K562 (cell line): ENCODE data around the gene SAMD4A. TPM values are rescaled to one million over a fixed set of nuclear protein-coding genes. Genes with fewer than 3 reads are reported as not detected.

Experiments used
- ATAC-seq: fragments of 200-7000 bp; cut with Tn5 transposase; 3 replicates; pipeline ENCODE4 v1.9.1; 2020; ENCODE audit warnings: moderate library complexity
- BruUV-seq: library from RNA; stranded (reverse); fragments of 400-500 nt; replicated peaks from 2 replicates; lab custom pipeline; 2021; lab: Mats Ljungman, UMichigan
- CTCF ChIA-PET: fragments of 300-600 bp; formaldehyde crosslinking; extraction: SDS; loops from one replicate; lab custom pipeline; 2021; ENCODE audit warnings: low intra/inter-chr PET ratio; lab: Yijun Ruan, JAX
- POLR2A ChIA-PET: fragments of 300-600, 350-650 bp; sonication (Branson Sonifier 250); formaldehyde crosslinking; extraction: SDS; loops from one replicate; lab custom pipeline; 2021; ENCODE audit warnings: antibody characterized with exemption, inconsistent platforms; lab: Yijun Ruan, JAX
- DNase-seq, 4 experiments: peaks; one replicate each; pipeline versions ENCODE4 v3.0.0 to v3.0.0-alpha.2; 2011 to 2018; ENCODE audit warnings: low spot score in 3 of 4, mixed read lengths in 3 of 4; ENCODE audit errors: extremely low read depth in 1 of 4
- FAIRE-seq: peaks from 2 replicates; lab custom pipeline; 2011; peaks lifted over from hg19 to GRCh38; lab: Jason Lieb, UNC
- H2AFZ ChIP-seq: 2 replicates; pipeline ENCODE4 v1.6.0; 2011; ENCODE audit warnings: low read depth, low read length, control low read depth, inconsistent platforms
- H3K27ac ChIP-seq: fragments of 200-600 bp; 3 replicates; pipeline ENCODE4 v1.8.0; 2011; ENCODE audit warnings: low read depth, mild to moderate bottlenecking, control low read depth, inconsistent platforms, low read length, moderate library complexity, mixed read lengths; ENCODE audit errors: extremely low read depth
- H3K27me3 ChIP-seq, 2 experiments: fragments of 300-600 bp in 1 of 2; 2 replicates in 1 of 2; 3 replicates in 1 of 2; pipeline versions ENCODE4 v1.6.0 to v1.8.0; 2011; ENCODE audit warnings: inconsistent platforms in 2 of 2, low read length in 2 of 2, mild to moderate bottlenecking in 1 of 2, mixed read lengths in 1 of 2, moderate library complexity in 1 of 2; ENCODE audit not compliant: control insufficient read depth in 2 of 2, insufficient read depth in 2 of 2
- H3K36me3 ChIP-seq: fragments of 300-600 bp; 3 replicates; pipeline ENCODE4 v1.8.0; 2011; ENCODE audit warnings: mild to moderate bottlenecking, low read length, inconsistent platforms; ENCODE audit not compliant: control insufficient read depth, insufficient read depth
- H3K4me1 ChIP-seq, 2 experiments: fragments of 200-600 bp in 1 of 2; replicated peaks in 1 of 2; 2 replicates in 1 of 2; 3 replicates in 1 of 2; pipeline versions ENCODE4 v1.5.1 to v1.8.0; 2011; ENCODE audit warnings: inconsistent platforms in 2 of 2, low read length in 2 of 2, mild to moderate bottlenecking in 1 of 2, mixed read lengths in 1 of 2, moderate library complexity in 1 of 2; ENCODE audit not compliant: control insufficient read depth in 2 of 2, insufficient read depth in 2 of 2
- H3K4me2 ChIP-seq: 2 replicates; pipeline ENCODE4 v1.6.1; 2011; ENCODE audit warnings: low read length, control low read depth, inconsistent platforms, mixed read lengths; ENCODE audit not compliant: insufficient read depth
- H3K4me3 ChIP-seq: fragments of 200-600 bp; sonication (generic), shearing (Covaris generic); 2 replicates; pipeline ENCODE4 v1.5.1; 2016; ENCODE audit warnings: control low read depth, inconsistent platforms
- H3K79me2 ChIP-seq: fragments of 200-600 bp; 3 replicates; pipeline ENCODE4 v1.8.0; 2011; ENCODE audit warnings: low read length, inconsistent platforms; ENCODE audit not compliant: control insufficient read depth, insufficient read depth
- H3K9ac ChIP-seq, 2 experiments: 2 replicates each; pipeline versions ENCODE4 v1.6.0 to v1.6.1; 2011; ENCODE audit warnings: low read depth in 2 of 2, low read length in 2 of 2, control low read depth in 1 of 2, inconsistent platforms in 1 of 2, mild to moderate bottlenecking in 1 of 2, mixed read lengths in 1 of 2; ENCODE audit not compliant: insufficient read depth in 1 of 2
- H3K9me1 ChIP-seq: one replicate; pipeline ENCODE4 v1.6.0; 2011; ENCODE audit warnings: inconsistent platforms, mild to moderate bottlenecking, low read length, moderate library complexity; ENCODE audit not compliant: control insufficient read depth, insufficient read depth
- H3K9me3 ChIP-seq: replicated peaks from 2 replicates; pipeline ENCODE4 v1.5.1; 2011; ENCODE audit warnings: low read depth, low read length, inconsistent platforms; ENCODE audit not compliant: control insufficient read depth, insufficient read depth
- H4K20me1 ChIP-seq: replicated peaks from 2 replicates; pipeline ENCODE4 v1.6.1; 2011; ENCODE audit warnings: low read length, inconsistent platforms, mixed read lengths; ENCODE audit not compliant: control insufficient read depth, insufficient read depth
- DLX4 ChIP-seq: fragments of 250-450 bp; sonication (Bioruptor Pico); IDR thresholded peaks from 2 replicates; pipeline ENCODE4 v1.6.1; 2021; ENCODE audit warnings: mild to moderate bottlenecking
- MCM7 ChIP-seq, 2 experiments: fragments of 450-650 bp; IDR thresholded peaks; 2 replicates each; pipeline ENCODE4 v1.6.1; 2016 to 2018
- POLR2AphosphoS2 ChIP-seq: IDR thresholded peaks from 2 replicates; pipeline ENCODE4 v1.6.1; 2012; ENCODE audit warnings: low read length, improper control_type of control experiment
- SP1 ChIP-seq: sonication (generic); formaldehyde crosslinking; IDR thresholded peaks from 2 replicates; pipeline ENCODE4 v1.8.1; 2022; ENCODE audit warnings: mild to moderate bottlenecking, missing genetic modification reagents
- TOE1 ChIP-seq, 2 experiments: fragments of 450-650 bp in 1 of 2; sonication (generic) in 1 of 2; formaldehyde crosslinking in 1 of 2; IDR thresholded peaks; 2 replicates each; pipeline versions ENCODE4 v1.7.1 to v1.8.0; 2016 to 2022; ENCODE audit warnings: borderline replicate concordance in 2 of 2, mild to moderate bottlenecking in 2 of 2, antibody characterized with exemption in 1 of 2, inconsistent platforms in 1 of 2, low read depth in 1 of 2, missing genetic modification reagents in 1 of 2, moderate library complexity in 1 of 2
- ZBTB8A ChIP-seq: fragments of 450-650 bp; IDR thresholded peaks from 2 replicates; pipeline ENCODE4 v1.6.1; 2018; ENCODE audit warnings: mild to moderate bottlenecking, moderate library complexity; ENCODE audit not compliant: partially characterized antibody
- ZNF644 ChIP-seq: fragments of 200-800 bp; sonication (Bioruptor generic); IDR thresholded peaks from 2 replicates; pipeline ENCODE4 v1.6.1; 2016; ENCODE audit warnings: low read depth, missing genetic modification characterization, missing compliant biosample characterization
- WGBS: fragments of 100-300 bp; shearing (Covaris generic); methylation state at CpG from one replicate; pipeline ENCODE4 v1.1.6; 2016; ENCODE audit warnings: low coverage, mixed read lengths; ENCODE audit not compliant: insufficient coverage; ENCODE audit errors: missing lambda C conversion rate; 5-methylcytosine and 5-hydroxymethylcytosine counted together
- in situ Hi-C: fragments of 300-500 bp; cut with MboI; formaldehyde crosslinking; loops from 4 replicates; pipeline ENCODE4 v1.15.0; 2018; ENCODE audit warnings: inconsistent platforms, mixed read lengths
- intact Hi-C: fragments of 100-400 bp; cut with micrococcal nuclease; formaldehyde crosslinking; loops from 2 replicates; pipeline ENCODE4 v1.14.2; 2022
- polyA plus RNA-seq, 8 experiments: library from polyadenylated mRNA; depleted of rRNA in 4 of 8; stranded (reverse) in 5 of 8; unstranded in 3 of 8; fragments of >200 nt; fragmentation: Nextera tagmentation in 2 of 8; fragmentation: Illumina TruSeq in 1 of 8; extraction: Ambion mirVana in 2 of 8; extraction: Trizol in 1 of 8; gene quantifications; 2 replicates each; pipeline versions ENCODE4 v1.2.1 to v1.2.3, GENCODE V29; 2011 to 2014; ENCODE audit warnings: inconsistent platforms in 1 of 8, missing spikeins in 1 of 8
- total RNA-seq, 7 experiments: library from RNA; depleted of rRNA in 6 of 7; stranded (reverse); fragments of >200 nt in 6 of 7; fragmentation: Illumina TruSeq in 2 of 7; extraction: Trizol in 2 of 7; gene quantifications; 2 replicates each; pipeline versions ENCODE4 v1.2.1 to v1.2.3, GENCODE V29; 2011 to 2021; ENCODE audit warnings: low replicate concordance in 1 of 7
- TF ChIP-seq, protein P1 (sequence below): sonication (generic); formaldehyde crosslinking; IDR thresholded peaks from 2 replicates; pipeline ENCODE4 v1.8.0; 2022; ENCODE audit warnings: mild to moderate bottlenecking, missing genetic modification reagents
- TF ChIP-seq, protein P2 (sequence below), 2 experiments: fragments of 450-650 bp; conservative IDR thresholded peaks; 2 replicates each; pipeline ENCODE4 v1.6.1; 2017; ENCODE audit warnings: mild to moderate bottlenecking in 2 of 2, moderate library complexity in 2 of 2

The SAMD4A gene
- total and polyA plus RNA-seq, 9 of the 15 experiments (the other 6 are each of a cell fraction or from before 2014, with no cell fraction given) = 0.66 to 6.8 (median 3.3) TPM

GRCh38 chr14:54643696-54644176 lies 76.8 kb downstream of the SAMD4A start:
- no peak overlapping the region for H3K4me2 ChIP-seq
- in situ Hi-C loops (no loop called here), intact Hi-C loops (loop anchor here (1.0 to 10.0 kb wide), 3 partner anchors 71 to 279 kb away; no protein-coding TSS in a partner anchor)
- H3K36me3 ChIP-seq = no peaks in the 10 kb centered on the region; the same call in 2 of the 3 replicates
- H3K79me2 ChIP-seq = no peaks in the 10 kb centered on the region
- no peak for ATAC-seq
- ChIA-PET POLR2A (no interaction called here), CTCF (interaction anchor here (0.7 kb wide), 1 partner anchor 79 kb away, joined by 3 read pairs; no protein-coding TSS in a partner anchor)
- H2AFZ ChIP-seq = no peak overlapping the region
- no TSS peak for BruUV-seq
- peaks cover 3% of the 10 kb centered on the region for H3K9me1 ChIP-seq
- WGBS = 72% methylated on average over 4 of the region's 5 CpGs
- H3K4me1 ChIP-seq = no peaks in the 10 kb centered on the region
- H3K9ac ChIP-seq = no peak overlapping the region
- no peaks in the 10 kb centered on the region; the same call in 1 of the 2 replicates for H4K20me1 ChIP-seq
- no peak for DNase-seq
- FAIRE-seq = no peak
- no peak overlapping the region for H3K27ac ChIP-seq
- no peaks in the 10 kb centered on the region for H3K27me3 ChIP-seq
- TF ChIP-seq DLX4 (CRISPR knock-in tag) = no peak
- no peak for TF ChIP-seq TOE1 (IDR thresholded peaks at IDR 0.05; ENCODE audit: borderline replicate concordance)
- TF ChIP-seq TOE1 (CRISPR knock-in tag; IDR thresholded peaks at IDR 0.05; ENCODE audit: borderline replicate concordance, low read depth) = no peak
- no peak for TF ChIP-seq MCM7 (IDR thresholded peaks at IDR 0.05)
- no peak for TF ChIP-seq ZBTB8A
- TF ChIP-seq ZNF644 = no peak
- TF ChIP-seq, protein P1, sequence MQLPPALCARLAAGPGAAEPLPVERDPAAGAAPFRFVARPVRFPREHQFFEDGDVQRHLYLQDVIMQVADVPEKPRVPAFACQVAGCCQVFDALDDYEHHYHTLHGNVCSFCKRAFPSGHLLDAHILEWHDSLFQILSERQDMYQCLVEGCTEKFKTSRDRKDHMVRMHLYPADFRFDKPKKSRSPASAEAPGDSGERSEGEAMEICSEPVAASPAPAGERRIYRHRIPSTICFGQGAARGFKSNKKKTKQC (CRISPR knock-in tag) = no peak
- no peak for TF ChIP-seq SP1 (CRISPR knock-in tag)
- no peak for TF ChIP-seq POLR2AphosphoS2
- TF ChIP-seq, protein P2, sequence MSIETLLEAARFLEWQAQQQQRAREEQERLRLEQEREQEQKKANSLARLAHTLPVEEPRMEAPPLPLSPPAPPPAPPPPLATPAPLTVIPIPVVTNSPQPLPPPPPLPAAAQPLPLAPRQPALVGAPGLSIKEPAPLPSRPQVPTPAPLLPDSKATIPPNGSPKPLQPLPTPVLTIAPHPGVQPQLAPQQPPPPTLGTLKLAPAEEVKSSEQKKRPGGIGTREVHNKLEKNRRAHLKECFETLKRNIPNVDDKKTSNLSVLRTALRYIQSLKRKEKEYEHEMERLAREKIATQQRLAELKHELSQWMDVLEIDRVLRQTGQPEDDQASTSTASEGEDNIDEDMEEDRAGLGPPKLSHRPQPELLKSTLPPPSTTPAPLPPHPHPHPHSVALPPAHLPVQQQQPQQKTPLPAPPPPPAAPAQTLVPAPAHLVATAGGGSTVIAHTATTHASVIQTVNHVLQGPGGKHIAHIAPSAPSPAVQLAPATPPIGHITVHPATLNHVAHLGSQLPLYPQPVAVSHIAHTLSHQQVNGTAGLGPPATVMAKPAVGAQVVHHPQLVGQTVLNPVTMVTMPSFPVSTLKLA (conservative IDR thresholded peaks at IDR 0.05) = no peak
- H3K9me3 ChIP-seq = no peaks in the 10 kb centered on the region
- no peak overlapping the region for H3K4me3 ChIP-seq
